AG10803 (cell line): ENCODE measurements around the gene SNN.

ENCODE experiments used
- DNase-seq: peaks from one replicate; pipeline ENCODE4 v3.0.0; 2010; ENCODE audit warnings: low read depth
- H3K4me3 ChIP-seq: 2 replicates; pipeline ENCODE4 v1.5.1; 2011; ENCODE audit warnings: mild to moderate bottlenecking, low read length, control low read depth
- CTCF ChIP-seq: conservative IDR thresholded peaks from 2 replicates; pipeline ENCODE4 v1.5.1; 2011; ENCODE audit warnings: mild to moderate bottlenecking, low read length, control low read depth, inconsistent platforms

Gene SNN

GRCh38 chr16:11624636-11625607, 43.3 kb upstream of the SNN start:
- no peak overlapping the region for H3K4me3 ChIP-seq
- no peak for TF ChIP-seq CTCF

GRCh38 chr16:11625769-11626168, 42.5 kb upstream of the SNN start:
- no peak overlapping the region for H3K4me3 ChIP-seq
- no peak for DNase-seq
- TF ChIP-seq CTCF, result no peak

More at GRCh38 chr16:11624636-11625607, 43.3 kb upstream of the SNN start:
- DNase-seq, result peak; percentile 45

GRCh38 chr16:11626657-11627291, 41.5 kb upstream of the SNN start:
- DNase-seq, result no peak
- TF ChIP-seq CTCF, result no peak
- H3K4me3 ChIP-seq, result no peak overlapping the region

DNA sequence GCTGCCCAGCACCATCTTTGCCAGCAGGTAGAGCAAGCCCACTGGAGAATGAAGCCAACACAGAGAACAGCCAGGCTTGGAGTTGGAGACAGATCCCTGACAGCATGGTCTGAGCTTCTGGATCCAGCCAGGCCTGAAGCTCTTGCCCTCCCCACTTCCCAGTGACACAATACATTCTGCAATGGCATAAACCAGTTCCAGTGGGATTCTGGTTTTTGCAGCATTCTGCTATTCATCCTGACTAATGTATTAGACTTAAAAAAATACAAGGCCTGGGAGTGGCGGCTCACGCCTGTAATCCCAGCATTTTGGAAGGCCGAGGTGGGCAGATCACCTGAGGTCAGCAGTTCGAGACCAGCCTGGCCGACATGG, 41.0 kb upstream of the SNN start:
- DNase-seq, result no peak
- no peak for TF ChIP-seq CTCF
- H3K4me3 ChIP-seq, result no peak overlapping the region

- peak; percentile 76 for DNase-seq
- no peak overlapping the region for H3K4me3 ChIP-seq
Measured at GRCh38 chr16:11627822-11628457, 40.3 kb upstream of the SNN start.

More at GRCh38 chr16:11627822-11628457, 40.3 kb upstream of the SNN start:
- no peak for TF ChIP-seq CTCF
